Mesendoderm (in vitro differentiated cells): Measurements from ENCODE around the gene MYH15.

ENCODE experiments used
- DNase-seq: peaks from one replicate; pipeline ENCODE4 v3.0.0; 2013
- H2AK5ac ChIP-seq: 2 replicates; pipeline ENCODE4 v1.6.1; 2013; ENCODE audit warnings: low read length, inconsistent platforms
- H2BK120ac ChIP-seq: 2 replicates; pipeline ENCODE4 v1.6.1; 2013; ENCODE audit warnings: low read depth, mild to moderate bottlenecking, low read length, moderate library complexity, mixed read lengths
- H2BK15ac ChIP-seq: replicated peaks from 2 replicates; pipeline ENCODE4 v1.6.1; 2013; ENCODE audit warnings: low read depth, mild to moderate bottlenecking, moderate library complexity
- H2BK5ac ChIP-seq: 2 replicates; pipeline ENCODE4 v1.6.1; 2013; ENCODE audit warnings: low read length, inconsistent platforms
- H3K18ac ChIP-seq: 2 replicates; pipeline ENCODE4 v1.6.1; 2013; ENCODE audit warnings: mild to moderate bottlenecking, low read length, mixed read lengths
- H3K23ac ChIP-seq: one replicate; pipeline ENCODE4 v1.6.1; 2013; ENCODE audit warnings: low read length
- H3K27ac ChIP-seq: 2 replicates; pipeline ENCODE4 v1.5.1; 2013; ENCODE audit warnings: low read depth, mild to moderate bottlenecking, inconsistent platforms, low read length, moderate library complexity
- H3K27me3 ChIP-seq: 2 replicates; pipeline ENCODE4 v1.6.1; 2013; ENCODE audit warnings: low read length, control low read depth, mild to moderate bottlenecking, inconsistent platforms; ENCODE audit not compliant: insufficient read depth, poor library complexity
- H3K36me3 ChIP-seq: 2 replicates; pipeline ENCODE4 v1.6.1; 2013; ENCODE audit warnings: low read length, inconsistent platforms; ENCODE audit not compliant: control insufficient read depth, insufficient read depth
- H3K4ac ChIP-seq: one replicate; pipeline ENCODE4 v1.6.1; 2013; ENCODE audit warnings: low read depth, mild to moderate bottlenecking, low read length, moderate library complexity
- H3K4me1 ChIP-seq: 2 replicates; pipeline ENCODE4 v1.6.1; 2013; ENCODE audit warnings: low read depth, low read length, inconsistent platforms; ENCODE audit not compliant: control insufficient read depth
- H3K4me2 ChIP-seq: 2 replicates; pipeline ENCODE4 v1.6.1; 2013; ENCODE audit warnings: low read length
- H3K4me3 ChIP-seq: 2 replicates; pipeline ENCODE4 v1.5.1; 2013; ENCODE audit warnings: mild to moderate bottlenecking, low read length
- H3K56ac ChIP-seq: one replicate; pipeline ENCODE4 v1.6.1; 2013; ENCODE audit warnings: low read length
- H3K79me1 ChIP-seq: 2 replicates; pipeline ENCODE4 v1.6.1; 2013; ENCODE audit warnings: low read length, inconsistent platforms
- H3K79me2 ChIP-seq: 2 replicates; pipeline ENCODE4 v1.6.1; 2013; ENCODE audit warnings: mild to moderate bottlenecking, low read length; ENCODE audit not compliant: control insufficient read depth, insufficient read depth
- H3K9ac ChIP-seq: 2 replicates; pipeline ENCODE4 v1.6.1; 2013; ENCODE audit warnings: low read length, inconsistent platforms
- H4K5ac ChIP-seq: one replicate; pipeline ENCODE4 v1.6.1; 2013; ENCODE audit warnings: low read length
- H4K8ac ChIP-seq: one replicate; pipeline ENCODE4 v1.6.1; 2013; ENCODE audit warnings: low read depth, mild to moderate bottlenecking, control low read depth, low read length, moderate library complexity
- WGBS: extraction: QIAGEN DNeasy Blood & Tissue Kit; methylation state at CpG from one replicate; pipeline ENCODE4 v1.1.7; 2013; ENCODE audit warnings: low lambda C conversion rate, missing lambda C conversion rate; ENCODE audit not compliant: insufficient coverage; ENCODE audit errors: extremely low coverage; 5-methylcytosine and 5-hydroxymethylcytosine counted together

Gene MYH15

GRCh38 chr3:108412121-108412750 lies 98.2 kb downstream of the MYH15 start:
- Histone ChIP-seq H4K5ac (no peak overlapping the region), H2AK5ac (no peak overlapping the region), H3K79me2 (no peaks in the 10 kb centered on the region), H3K36me3 (no peaks in the 10 kb centered on the region), H3K56ac (no peak overlapping the region), H2BK120ac (no peak overlapping the region), H3K4me2 (no peak overlapping the region), H3K4ac (no peak overlapping the region), H3K4me3 (no peak overlapping the region), H3K27ac (no peak overlapping the region), H4K8ac (no peak overlapping the region), H2BK5ac (no peak overlapping the region), H3K27me3 (no peaks in the 10 kb centered on the region), H3K4me1 (no peaks in the 10 kb centered on the region), H3K18ac (no peak overlapping the region), H2BK15ac (no peak overlapping the region), H3K9ac (no peak overlapping the region), H3K79me1 (no peaks in the 10 kb centered on the region), H3K23ac (no peak overlapping the region)
- no peak for DNase-seq
- WGBS: no CpG with 5 or more reads among the region's 6 CpGs

- Histone ChIP-seq H3K9ac (no peak overlapping the region), H3K4ac (no peak overlapping the region)
- DNase-seq: no peak
These were observed 99.8 kb downstream of the MYH15 start for GRCh38 chr3:108410531-108410984.

GRCh38 chr3:108409800-108410178 lies 100.6 kb downstream of the MYH15 start:
- Histone ChIP-seq H4K8ac (no peak overlapping the region), H3K4ac (no peak overlapping the region), H3K27ac (no peak overlapping the region), H3K79me2 (no peaks in the 10 kb centered on the region), H3K56ac (no peak overlapping the region), H2BK5ac (no peak overlapping the region), H3K4me1 (no peaks in the 10 kb centered on the region), H2AK5ac (no peak overlapping the region), H3K18ac (no peak overlapping the region), H3K9ac (no peak overlapping the region), H3K79me1 (no peaks in the 10 kb centered on the region), H4K5ac (no peak overlapping the region), H3K4me2 (no peak overlapping the region), H3K4me3 (no peak overlapping the region), H2BK15ac (no peak overlapping the region), H3K36me3 (no peaks in the 10 kb centered on the region), H3K27me3 (no peaks in the 10 kb centered on the region), H3K23ac (no peak overlapping the region), H2BK120ac (no peak overlapping the region)
- no CpG with 5 or more reads among the region's 4 CpGs for WGBS
- no peak for DNase-seq

More at GRCh38 chr3:108410531-108410984, 99.8 kb downstream of the MYH15 start:
- Histone ChIP-seq H2BK5ac (no peak overlapping the region), H3K36me3 (no peaks in the 10 kb centered on the region), H3K56ac (no peak overlapping the region), H3K4me2 (no peak overlapping the region), H3K18ac (no peak overlapping the region), H3K79me1 (no peaks in the 10 kb centered on the region), H3K79me2 (no peaks in the 10 kb centered on the region), H4K8ac (no peak overlapping the region), H4K5ac (no peak overlapping the region), H3K23ac (no peak overlapping the region), H3K27me3 (no peaks in the 10 kb centered on the region), H2BK15ac (no peak overlapping the region), H3K4me3 (no peak overlapping the region), H2BK120ac (no peak overlapping the region), H3K27ac (no peak overlapping the region), H3K4me1 (no peaks in the 10 kb centered on the region), H2AK5ac (no peak overlapping the region)
- no CpG with 5 or more reads among the region's 11 CpGs for WGBS

- Histone ChIP-seq H4K5ac (no peak overlapping the region), H3K4me3 (no peak overlapping the region), H2BK15ac (no peak overlapping the region), H3K23ac (no peak overlapping the region), H2BK120ac (no peak overlapping the region), H3K56ac (no peak overlapping the region), H2AK5ac (no peak overlapping the region), H3K27ac (no peak overlapping the region), H3K36me3 (no peaks in the 10 kb centered on the region), H3K27me3 (no peaks in the 10 kb centered on the region), H3K4ac (no peak overlapping the region), H3K18ac (no peak overlapping the region), H4K8ac (no peak overlapping the region), H3K79me1 (no peaks in the 10 kb centered on the region), H3K4me1 (no peaks in the 10 kb centered on the region), H3K79me2 (no peaks in the 10 kb centered on the region), H3K9ac (no peak overlapping the region), H2BK5ac (no peak overlapping the region), H3K4me2 (no peak overlapping the region)
- DNase-seq: no peak
- no CpG with 5 or more reads among the region's 7 CpGs for WGBS
These were observed 101.3 kb downstream of the MYH15 start for GRCh38 chr3:108408883-108409799.

GRCh38 chr3:108407886-108408285 lies 102.5 kb downstream of the MYH15 start:
- H3K23ac ChIP-seq: no peak overlapping the region
- no peak overlapping the region for H3K4me2 ChIP-seq
- no peak overlapping the region for H3K56ac ChIP-seq
- no peak overlapping the region for H3K27ac ChIP-seq
- H2BK15ac ChIP-seq: no peak overlapping the region
- H3K4me3 ChIP-seq: no peak overlapping the region
- no peak overlapping the region for H2BK120ac ChIP-seq
- no peak overlapping the region for H3K9ac ChIP-seq
- no peak overlapping the region for H3K18ac ChIP-seq
- H4K8ac ChIP-seq: no peak overlapping the region
- H3K79me1 ChIP-seq: no peaks in the 10 kb centered on the region
- no CpG with 5 or more reads among the region's 3 CpGs for WGBS
- H2BK5ac ChIP-seq: no peak overlapping the region
- no peaks in the 10 kb centered on the region for H3K4me1 ChIP-seq
- no peak overlapping the region for H2AK5ac ChIP-seq
- H4K5ac ChIP-seq: no peak overlapping the region
- no peak overlapping the region for H3K4ac ChIP-seq
- H3K79me2 ChIP-seq: no peaks in the 10 kb centered on the region
- no peaks in the 10 kb centered on the region for H3K36me3 ChIP-seq
- DNase-seq: no peak
- H3K27me3 ChIP-seq: no peaks in the 10 kb centered on the region
